ENCODE data around the gene CSNK1G1.
"Not testable (repeated sequence)": the region's sequence is repeated elsewhere in the genome, so short reads cannot be mapped to it uniquely, and the experiment has no call there.

The CSNK1G1 gene

DNA sequence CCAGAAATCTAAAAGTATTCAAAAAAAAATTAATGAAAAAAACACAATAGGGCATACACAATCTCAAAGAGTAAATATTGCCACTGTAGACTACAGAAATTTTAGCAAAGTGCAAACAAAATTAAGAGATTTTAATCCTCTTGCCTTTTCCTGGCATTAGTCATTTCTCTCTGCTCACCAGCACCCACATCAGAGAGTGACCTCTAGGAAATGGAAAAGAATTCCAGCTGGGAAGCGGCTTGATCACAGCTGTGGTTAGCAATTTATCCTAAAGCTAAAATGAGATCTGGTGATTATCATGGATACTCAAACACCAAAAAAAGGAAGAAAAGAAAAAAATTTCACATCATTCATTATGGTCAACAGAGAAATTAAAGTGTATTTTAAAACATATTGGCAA is 7.5 kb downstream of the CSNK1G1 start:
- DNase-seq: peak; percentile 12

DNA sequence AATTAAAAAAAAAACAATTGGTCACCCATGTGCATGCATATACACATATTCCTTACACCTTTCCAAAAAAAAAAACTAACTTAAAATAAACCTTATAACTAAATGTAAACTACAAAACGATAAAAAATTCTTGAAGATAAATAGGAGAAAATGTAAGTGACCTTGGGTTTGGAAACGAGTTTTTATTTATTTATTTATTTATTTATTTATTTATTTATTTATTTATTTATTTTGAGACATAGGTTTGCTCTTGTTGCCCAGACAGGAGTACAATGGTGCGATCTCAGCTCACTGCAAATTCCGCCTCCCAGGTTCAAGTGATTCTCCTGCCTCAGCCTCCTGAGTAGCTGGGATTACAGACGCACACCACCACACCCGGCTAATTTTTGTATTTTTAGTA is 9.7 kb downstream of the CSNK1G1 start:
- not testable (repeated sequence) for DNase-seq

DNA sequence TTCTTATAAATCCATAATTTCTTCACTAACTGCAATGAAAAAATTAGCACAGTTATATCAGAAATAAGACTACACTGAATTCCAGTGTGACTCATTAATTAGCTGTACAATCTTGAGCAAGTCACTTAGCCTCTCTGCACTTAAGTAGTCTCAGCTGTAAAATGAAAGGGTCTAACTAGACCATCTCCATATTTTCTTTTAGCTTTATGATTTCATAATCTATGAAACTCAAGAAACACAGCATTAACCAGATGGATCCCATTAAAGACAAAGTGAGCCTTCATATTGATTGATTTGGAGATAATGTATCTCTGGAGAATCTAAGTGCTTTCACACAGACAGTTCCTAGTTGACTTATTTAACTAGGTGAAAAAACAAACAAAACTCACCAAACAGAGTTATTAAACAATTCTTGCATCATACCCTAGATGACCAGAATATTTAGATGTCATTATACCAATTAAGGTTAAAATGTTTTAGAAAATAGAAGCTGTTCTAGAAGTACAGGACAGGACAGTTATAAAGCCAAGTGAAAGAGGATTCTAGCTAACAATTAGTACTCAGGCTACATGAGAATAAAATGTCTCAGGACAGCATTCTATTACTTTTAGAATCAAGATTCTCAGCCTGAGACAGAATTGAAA is 11.2 kb downstream of the CSNK1G1 start:
- no peak for DNase-seq

DNA sequence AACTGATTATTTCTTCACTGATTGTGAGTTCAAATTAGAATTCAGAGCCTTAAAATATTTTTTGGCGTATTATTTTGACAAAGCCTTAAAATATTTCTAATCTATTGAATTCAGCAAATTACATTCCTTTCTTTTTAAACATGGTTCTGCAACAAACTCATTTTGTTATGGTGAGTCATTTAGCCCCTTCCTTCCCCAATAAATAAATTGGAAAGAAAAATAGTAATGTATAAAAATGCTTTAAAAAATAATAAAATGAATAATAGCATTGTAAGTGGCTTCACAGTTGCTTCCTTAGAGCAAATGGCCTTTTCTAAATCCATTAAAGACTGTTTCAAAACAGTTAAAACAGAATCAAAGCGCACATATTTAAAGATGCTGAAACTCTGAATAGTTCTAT is 12.1 kb downstream of the CSNK1G1 start:
- DNase-seq: no peak

DNA sequence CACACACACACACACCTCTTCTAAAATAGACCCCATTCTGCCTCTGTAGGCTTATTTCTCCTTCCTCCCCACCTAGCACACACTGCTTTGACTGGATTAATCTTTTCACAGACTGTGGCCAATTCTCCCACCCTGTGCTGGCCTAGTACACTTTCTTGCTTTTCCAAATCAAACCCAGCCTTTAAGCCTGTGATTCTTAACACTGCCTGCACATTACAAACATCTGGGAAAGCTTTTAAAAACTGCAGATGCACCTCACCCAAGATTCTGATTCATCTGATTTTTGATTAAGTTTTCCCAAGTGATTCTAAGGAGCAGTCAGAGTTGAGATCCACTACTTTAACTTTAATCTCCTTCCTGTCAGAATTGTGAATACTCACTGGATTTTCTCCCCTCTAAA is 12.8 kb downstream of the CSNK1G1 start:
- DNase-seq: no peak

DNA sequence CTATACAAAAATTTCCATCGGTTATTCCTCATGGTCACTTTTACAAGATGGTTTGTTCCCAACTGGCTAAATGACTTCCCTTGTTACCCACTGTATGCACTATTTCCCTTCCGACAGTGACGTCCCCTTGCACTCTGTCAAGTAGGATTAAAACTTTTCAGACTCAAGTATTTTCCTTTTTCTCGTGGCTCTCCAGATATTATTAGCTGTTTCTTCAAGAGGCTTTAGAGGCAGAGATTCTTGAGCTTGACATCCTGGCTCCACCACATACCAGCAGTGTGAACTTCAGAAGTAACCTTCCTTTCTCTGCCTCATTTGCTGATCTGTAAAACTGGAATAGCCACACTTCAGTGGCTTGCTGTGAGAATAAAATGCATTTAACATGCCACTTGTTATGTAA is 14.0 kb downstream of the CSNK1G1 start:
- no peak for DNase-seq

DNA sequence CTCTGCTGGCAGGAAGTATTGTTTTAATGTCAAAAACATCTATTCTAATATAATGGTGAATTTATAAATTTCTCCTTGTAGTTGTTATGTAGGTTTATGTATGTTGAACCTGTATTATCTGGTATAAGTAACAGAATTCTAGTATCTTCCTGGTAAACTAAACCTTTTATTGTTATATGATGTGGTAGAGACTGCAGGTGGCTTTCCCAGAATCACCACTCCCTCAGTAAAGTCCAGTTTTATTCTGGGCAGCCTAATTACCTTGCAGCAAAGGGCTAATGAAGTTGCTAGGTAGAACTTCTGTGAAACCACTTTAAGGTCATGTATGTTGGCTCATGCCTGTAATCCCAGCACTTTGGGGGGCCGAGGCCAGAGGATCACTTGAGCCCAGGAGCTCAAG is 15.6 kb downstream of the CSNK1G1 start:
- no peak for DNase-seq

DNA sequence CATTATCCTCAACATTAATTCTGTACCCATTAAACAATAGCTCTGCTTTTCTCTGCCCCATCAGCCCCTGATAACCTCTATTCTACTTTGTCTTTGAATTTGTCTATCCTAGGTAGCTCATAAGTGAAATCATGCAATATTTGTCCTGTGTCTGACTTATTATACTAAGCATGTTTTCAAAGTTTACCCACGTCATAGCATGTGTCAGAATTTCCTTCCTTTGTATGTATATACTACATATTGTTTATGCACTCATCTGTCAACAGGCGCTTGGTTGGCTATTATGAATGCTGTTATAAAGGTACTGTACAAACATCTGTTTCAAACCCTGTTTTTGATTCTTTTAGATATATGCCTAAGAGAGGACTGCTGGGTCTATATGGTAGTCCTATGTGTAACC is 18.2 kb downstream of the CSNK1G1 start:
- no peak for DNase-seq

DNA sequence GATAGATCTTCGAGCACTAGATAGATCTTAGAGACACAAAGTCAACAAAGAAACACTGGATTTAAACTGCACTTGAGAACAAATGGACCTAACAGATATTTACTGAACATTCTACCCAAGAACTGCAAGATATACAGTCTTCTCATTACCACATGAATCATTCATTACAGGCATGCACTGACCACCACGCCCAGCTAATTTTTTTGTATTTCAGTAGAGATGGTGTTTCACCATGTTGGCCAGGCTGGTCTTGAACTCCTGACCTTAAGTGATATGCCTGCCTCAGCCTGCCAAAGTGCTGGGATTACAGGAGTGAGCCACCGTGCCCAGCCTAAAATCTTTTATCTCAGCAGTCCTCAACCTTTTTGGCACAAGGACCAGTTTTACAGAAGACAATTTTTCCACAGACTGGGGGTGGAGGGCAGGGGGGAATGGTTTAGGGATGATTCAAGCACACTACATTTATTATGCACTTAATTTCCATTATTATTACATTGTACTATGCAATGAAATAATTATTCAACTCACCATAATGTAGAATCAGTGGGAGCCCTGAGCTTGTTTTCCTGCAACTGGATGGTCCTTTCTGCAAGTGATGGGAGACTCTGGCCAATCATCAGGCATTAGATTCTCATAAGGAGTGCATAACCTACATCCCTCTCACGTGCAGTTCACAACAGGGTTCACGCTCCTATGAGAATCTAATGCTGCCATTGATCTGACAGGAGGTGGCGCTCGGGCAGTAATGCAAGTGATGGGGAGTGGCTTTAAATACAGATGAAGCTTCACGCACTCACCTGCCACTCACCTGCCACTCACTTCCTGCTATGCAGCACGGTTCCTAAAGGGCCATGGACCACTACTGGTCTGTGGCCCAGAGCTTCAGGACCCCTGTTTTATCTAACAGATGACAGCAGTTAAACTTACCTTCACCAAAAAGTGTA is 21.7 kb downstream of the CSNK1G1 start:
- DNase-seq: peak; percentile 58

DNA sequence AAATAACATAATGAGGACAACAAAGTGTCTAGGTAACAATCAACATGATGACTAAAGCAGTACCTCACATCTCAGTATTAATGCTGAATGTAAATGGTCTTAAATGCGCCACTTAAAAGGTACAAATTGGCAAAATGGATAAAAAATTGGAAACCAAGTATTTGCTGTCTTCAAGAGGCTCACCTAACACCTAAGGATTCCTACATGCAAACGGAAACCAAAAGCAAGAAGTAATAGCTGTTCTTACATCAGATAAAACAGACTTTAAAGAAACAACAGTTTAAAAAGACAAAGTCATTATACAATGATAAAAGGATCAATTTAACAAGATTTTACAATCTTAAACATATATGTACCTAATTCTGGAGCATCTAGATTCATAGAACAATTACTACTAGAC is 22.5 kb downstream of the CSNK1G1 start:
- no peak for DNase-seq

DNA sequence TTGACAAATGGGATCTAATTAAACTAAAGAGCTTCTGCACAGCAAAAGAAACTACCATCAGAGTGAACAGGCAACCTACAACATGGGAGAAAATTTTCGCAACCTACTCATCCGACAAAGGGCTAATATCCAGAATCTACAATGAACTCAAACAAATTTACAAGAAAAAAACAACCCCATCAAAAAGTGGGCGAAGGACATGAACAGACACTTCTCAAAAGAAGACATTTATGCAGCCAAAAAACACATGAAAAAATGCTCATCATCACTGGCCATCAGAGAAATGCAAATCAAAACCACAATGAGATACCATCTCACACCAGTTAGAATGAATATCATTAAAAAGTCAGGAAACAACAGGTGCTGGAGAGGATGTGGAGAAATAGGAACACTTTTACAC is 24.3 kb downstream of the CSNK1G1 start:
- DNase-seq: not testable (repeated sequence)

DNA sequence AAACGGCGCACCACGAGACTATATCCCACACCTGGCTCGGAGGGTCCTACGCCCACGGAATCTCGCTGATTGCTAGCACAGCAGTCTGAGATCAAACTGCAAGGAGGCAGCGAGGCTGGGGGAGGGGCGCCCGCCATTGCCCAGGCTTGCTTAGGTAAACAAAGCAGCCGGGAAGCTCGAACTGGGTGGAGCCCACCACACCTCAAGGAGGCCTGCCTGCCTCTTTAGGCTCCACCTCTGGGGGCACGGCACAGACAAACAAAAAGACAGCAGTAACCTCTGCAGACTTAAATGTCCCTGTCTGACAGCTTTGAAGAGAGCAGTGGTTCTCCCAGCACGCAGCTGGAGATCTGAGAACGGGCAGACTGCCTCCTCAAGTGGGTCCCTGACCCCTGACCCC is 29.0 kb downstream of the CSNK1G1 start:
- not testable (repeated sequence) for DNase-seq

DNA sequence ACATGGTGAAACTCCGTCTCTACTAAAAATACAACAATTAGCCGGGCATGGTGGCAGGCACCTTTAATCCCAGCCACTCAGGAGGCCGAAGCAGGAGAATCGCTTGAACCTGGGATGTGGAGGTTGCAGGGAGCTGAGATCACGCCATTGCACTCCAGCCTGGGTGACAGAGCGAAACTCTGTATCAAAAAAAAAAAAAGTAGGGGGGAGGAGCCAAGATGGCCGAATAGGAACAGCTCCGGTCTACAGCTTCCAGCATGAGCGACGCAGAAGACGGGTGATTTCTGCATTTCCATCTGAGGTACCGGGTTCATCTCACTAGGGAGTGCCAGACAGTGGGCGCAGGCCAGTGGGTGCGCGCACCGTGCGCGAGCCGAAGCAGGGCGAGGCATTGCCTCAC is 29.5 kb downstream of the CSNK1G1 start:
- DNase-seq: not testable (repeated sequence)

DNA sequence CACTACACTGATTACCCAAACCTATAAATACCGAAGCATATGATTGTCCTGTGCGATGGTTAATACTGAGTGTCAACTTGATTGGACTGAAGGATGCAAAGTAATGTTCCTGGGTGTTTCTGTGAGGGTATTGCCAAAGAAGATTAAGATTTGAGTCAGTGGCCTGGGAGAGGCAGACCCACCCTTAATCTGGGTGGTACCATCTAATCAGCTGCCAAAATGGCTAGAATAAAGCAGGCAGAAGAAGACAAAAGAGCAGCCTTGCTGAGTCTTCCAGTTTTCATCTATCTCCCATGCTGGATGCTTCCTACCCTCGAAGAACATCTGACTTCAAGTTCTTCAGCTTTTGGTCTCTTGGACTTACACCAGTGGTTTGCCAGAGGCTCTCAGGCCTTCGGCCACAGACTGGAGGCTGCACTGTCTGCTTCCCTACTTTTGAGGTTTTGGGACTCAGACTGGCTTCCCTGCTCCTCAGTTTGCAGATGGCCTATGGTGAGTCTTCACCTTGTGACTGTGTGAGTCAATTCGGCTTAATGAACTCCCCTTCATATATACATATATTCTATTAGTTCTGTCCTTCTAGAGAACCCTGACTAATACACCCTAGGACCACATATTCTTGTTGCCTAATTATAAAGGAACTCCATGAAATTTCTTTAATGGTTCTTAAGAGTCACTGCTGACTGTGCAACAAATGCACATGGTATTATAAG is 31.7 kb downstream of the CSNK1G1 start:
- DNase-seq: no peak

DNA sequence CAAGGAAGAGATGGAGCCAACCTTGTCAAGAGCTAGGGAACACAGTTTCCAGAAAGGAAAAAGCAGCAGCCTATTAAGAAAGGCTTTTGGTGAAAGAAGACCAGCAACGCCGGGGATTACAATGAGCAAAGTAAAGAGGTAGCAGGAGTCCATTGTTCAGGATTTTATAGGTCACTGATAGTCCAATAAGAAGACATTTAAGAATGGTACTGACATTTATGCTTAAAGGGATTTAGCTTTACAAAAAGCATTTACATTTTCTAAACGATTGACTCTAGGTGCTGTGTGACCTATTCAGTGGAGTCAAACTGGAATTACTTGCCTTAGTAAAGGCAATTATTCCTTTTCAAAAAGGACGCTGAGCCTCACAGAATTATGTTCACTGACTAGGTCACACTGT is 40.8 kb downstream of the CSNK1G1 start:
- no peak for DNase-seq

DNA sequence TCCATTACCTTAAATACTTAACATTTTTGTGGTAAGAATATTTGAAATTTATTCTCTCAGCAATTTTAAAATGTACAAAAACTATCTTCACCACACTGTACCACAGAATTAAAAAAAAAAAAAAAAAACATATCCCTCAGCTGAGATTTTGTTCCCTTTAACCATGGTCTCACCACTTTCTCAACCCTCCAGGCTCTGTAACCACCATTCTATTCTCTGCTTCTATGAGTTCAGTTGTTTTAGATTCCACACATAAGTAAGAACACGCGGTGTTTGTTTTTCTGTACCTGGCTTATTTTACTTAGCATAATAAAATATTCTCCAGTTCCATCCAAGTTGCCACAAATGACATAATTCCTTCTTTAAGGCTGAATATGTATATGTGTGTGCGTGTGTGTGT is 41.5 kb downstream of the CSNK1G1 start:
- no peak for DNase-seq

DNA sequence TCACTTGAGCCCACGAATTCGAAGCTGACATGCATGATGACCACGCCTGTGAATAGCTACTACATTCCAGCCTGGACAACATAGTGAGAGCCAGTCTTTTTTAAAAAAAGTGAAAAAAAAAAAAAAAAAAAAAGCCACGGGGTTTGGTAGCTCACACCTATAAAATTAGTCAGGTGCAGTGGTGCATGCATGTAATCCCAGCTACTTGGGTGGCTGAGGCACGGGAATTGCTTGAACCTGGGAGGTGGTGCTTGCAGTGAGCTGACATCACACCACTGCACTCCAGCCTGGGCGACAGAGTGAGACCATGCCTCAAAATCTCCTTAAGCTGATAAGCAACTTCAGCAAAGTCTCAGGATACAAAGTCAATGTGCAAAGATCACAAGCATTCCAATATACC is 44.4 kb downstream of the CSNK1G1 start:
- no peak for DNase-seq

DNA sequence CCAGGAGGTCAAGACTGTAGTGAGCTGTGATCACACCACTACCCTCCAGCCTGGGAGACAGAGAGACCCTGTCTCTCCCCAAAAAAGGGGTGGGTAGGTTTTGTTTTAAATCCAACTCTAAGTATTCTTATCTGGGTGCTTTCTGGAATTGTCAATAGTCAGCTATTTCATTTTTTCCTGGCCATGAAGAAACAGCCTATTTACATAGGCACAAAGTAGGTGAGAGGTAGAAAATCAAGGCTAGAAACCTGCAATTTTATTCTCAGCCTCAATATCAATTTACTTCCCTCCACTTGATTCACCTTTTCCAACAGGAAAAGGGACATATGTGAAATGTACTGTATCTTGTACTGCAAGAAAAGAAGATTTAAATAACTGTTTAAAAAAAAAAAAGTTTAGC is 45.9 kb downstream of the CSNK1G1 start:
- DNase-seq: no peak

DNA sequence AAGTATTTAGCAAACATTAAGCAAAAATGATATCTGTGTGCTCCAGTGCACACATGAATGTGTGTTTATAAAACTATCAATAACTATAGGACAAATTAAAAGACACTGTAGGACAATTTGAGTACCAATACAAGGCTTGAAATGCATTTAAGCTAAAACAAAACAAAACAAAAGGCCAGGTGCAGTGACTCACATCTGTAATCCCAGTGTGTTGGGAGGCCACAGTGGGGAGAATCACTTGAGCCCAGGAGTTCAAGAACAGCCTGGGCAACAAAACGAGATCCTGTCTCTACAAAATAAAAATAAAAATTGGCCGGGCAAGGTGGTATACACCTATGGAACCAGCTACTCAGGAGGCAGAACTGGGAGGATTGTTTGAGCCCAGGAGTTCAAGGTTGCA is 50.7 kb downstream of the CSNK1G1 start:
- no peak for DNase-seq

DNA sequence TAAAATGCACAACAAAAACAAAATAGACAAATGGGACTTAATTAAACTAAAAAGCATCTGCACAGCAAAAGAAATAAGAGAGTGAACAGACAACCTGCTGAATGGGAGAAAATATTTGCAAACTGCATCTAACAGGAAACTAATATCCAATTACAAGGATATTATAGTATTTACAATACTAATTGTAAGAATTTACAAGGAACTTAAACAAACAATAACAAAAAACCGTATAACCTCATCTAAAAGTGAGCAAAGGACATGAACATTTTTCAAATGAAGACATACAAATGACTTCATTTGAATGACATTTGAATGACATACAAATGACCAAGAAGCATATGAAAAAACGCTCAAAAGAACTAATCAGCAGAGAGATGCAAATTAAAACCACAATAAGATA is 66.4 kb downstream of the CSNK1G1 start:
- no peak for DNase-seq

DNA sequence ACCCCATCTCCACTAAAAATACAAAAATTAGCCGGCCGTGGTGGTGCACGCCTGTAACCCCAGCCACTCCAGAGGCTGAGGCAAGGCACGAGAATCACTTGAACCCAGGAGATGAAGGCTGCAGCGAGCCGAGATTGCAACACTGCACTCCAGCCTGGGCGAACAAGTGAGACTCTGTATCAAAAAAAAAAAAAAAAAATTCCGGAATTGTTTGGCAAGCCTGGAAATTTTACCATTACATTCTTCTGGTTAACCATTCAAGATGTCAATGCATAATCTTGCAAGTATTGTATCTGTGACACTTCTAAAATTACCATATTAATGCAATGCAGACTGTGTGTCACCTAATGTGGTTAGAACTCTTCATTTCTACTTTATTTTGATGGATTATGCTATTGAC is 67.0 kb downstream of the CSNK1G1 start:
- DNase-seq: no peak

DNA sequence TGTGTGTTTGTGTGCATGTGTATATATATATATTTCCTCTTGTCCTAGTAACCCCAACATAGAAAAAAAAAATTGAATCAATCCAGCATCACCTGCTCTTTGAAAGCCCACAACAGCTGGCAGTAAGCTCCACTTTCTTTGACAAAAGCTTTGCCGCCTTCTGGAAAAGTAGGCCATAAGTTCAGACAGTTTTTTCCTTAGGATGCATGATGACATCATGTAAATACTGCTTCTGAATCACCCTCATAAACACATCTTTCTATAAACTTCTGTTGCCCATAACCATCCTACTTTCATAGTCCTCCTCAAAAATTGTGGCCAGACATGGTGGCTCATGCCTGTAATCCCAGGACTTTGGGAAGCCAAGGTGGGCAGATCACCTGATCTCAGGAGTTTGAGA is 67.4 kb downstream of the CSNK1G1 start:
- no peak for DNase-seq

DNA sequence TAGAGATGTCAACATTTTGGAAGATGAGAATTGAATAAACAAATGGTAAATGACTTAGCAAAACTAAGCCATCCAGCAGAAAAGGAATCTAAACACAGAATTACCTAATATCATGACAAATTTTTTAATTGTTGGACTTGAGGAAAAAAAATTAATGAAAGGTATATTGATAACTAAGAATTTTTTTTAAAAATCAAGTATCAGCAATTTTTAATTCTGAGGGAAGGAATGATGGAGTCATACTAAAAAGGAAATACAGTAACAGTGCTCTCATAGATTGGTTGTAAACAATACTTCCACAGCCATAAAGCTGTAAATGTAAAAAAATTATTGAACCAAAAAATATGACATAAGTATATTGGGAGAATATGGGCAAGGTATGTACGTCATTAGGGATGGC is 68.0 kb downstream of the CSNK1G1 start:
- DNase-seq: no peak

DNA sequence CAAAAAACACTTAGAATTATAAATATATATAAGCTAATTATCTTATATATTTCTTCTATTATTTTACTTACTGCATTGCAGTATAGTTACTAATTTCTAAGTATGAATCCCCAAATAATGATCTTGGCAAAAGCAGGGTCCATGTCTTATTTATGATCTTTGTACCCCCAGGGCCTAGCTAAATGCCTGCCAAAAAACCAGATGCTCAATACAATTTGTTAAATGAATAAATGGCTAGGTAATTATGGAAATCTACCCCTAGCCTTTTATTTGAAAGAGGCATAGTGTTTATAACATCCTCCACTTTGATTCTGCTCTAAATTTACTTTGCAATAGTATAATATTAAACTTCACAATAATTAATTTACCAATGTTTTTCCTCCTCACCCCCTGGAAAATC is 69.5 kb downstream of the CSNK1G1 start:
- DNase-seq: no peak

All from NCI-H226 (cell line).